ENCODE measurements around the gene PGD. TPM values are rescaled to one million over a fixed set of nuclear protein-coding genes. Genes with fewer than 3 reads are reported as not detected.
"Not testable (repeated sequence)": the region's sequence is repeated elsewhere in the genome, so short reads cannot be mapped to it uniquely, and the experiment has no call there.

The PGD gene
- total RNA-seq, 1 donor from 2014 or later = 100 TPM

DNA sequence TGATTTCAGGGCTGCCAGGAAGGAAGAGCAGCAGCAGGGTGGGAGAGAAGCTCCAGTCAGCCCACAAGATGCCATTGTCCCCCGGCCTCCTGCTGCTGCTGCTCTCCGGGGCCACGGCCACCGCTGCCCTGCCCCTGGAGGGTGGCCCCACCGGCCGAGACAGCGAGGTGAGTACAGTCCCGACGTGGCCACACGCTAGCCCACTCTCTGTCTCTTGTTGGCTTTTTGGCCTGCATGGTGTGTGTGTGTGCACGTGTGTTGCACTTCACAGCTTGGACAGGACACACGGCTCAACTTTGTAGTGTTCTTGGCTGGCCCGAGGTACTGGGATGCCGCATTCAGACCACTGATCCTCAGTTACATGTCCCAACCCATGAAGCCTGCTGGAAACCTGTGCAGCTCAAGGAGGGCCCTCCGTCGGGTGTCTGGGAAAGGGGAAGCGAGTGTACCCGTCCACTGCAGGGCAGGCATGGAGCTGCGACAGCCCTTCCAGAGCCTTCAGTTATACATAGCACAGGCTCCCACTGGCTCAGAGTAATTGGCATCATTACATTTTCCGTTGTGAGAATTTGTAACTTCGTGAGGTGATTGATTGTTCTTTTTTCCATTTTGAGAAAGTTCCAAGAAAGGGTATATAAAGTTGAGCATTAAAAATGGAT, 51.4 kb downstream of the PGD start:
- Histone ChIP-seq H3K36me3 (no peaks in the 10 kb centered on the region), H3K4me1 (peaks cover 9% of the 10 kb centered on the region), H3K4me3 (no peak overlapping the region), H3K9me3 (no peaks in the 10 kb centered on the region), H3K27ac (no peak overlapping the region), H3K27me3 (no peaks in the 10 kb centered on the region)
- no peak for DNase-seq (ENCODE audit: extremely low spot score in 2 of 2)
- TF ChIP-seq POLR2AphosphoS5 (IDR thresholded peaks at IDR 0.05; ENCODE audit: insufficient read depth in 1 of 2, low read depth in 1 of 2) = no peak
- TF ChIP-seq, protein P1, sequence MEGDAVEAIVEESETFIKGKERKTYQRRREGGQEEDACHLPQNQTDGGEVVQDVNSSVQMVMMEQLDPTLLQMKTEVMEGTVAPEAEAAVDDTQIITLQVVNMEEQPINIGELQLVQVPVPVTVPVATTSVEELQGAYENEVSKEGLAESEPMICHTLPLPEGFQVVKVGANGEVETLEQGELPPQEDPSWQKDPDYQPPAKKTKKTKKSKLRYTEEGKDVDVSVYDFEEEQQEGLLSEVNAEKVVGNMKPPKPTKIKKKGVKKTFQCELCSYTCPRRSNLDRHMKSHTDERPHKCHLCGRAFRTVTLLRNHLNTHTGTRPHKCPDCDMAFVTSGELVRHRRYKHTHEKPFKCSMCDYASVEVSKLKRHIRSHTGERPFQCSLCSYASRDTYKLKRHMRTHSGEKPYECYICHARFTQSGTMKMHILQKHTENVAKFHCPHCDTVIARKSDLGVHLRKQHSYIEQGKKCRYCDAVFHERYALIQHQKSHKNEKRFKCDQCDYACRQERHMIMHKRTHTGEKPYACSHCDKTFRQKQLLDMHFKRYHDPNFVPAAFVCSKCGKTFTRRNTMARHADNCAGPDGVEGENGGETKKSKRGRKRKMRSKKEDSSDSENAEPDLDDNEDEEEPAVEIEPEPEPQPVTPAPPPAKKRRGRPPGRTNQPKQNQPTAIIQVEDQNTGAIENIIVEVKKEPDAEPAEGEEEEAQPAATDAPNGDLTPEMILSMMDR (IDR thresholded peaks at IDR 0.05) = no peak
- TF ChIP-seq POLR2A (IDR thresholded peaks at IDR 0.05) = no peak
- intact Hi-C loops (cut with DNase I) = no loop called here

DNA sequence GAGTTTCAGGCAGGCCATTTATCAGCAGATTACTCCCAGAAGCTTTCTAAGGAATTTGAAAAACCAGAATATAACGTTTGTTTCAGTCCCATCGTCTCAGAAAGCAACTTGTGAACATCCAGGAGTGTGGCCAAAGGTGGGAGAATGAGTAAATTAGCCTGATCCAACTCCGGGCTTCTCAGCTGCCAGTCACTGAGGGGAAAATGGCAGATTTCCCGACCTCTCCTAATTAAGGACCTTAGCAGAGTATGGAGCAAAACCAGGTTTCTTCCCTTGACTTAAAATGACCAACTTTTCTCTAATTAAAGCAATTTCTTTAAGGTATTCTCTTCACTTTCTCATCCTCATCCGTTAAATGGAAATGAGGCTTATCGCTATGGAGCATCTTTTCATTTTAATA, 52.0 kb downstream of the PGD start:
- Histone ChIP-seq H3K4me1 (peaks cover 9% of the 10 kb centered on the region), H3K9me3 (no peaks in the 10 kb centered on the region), H3K27me3 (no peaks in the 10 kb centered on the region), H3K4me3 (no peak overlapping the region), H3K36me3 (no peaks in the 10 kb centered on the region), H3K27ac (no peak overlapping the region)
- TF ChIP-seq, protein P1 (IDR thresholded peaks at IDR 0.05) = no peak
- TF ChIP-seq POLR2A (IDR thresholded peaks at IDR 0.05) = no peak
- no peak for TF ChIP-seq POLR2AphosphoS5 (IDR thresholded peaks at IDR 0.05; ENCODE audit: insufficient read depth in 1 of 2, low read depth in 1 of 2)
- intact Hi-C loops (cut with DNase I) = no loop called here
- DNase-seq (ENCODE audit: extremely low spot score in 2 of 2) = no peak

DNA sequence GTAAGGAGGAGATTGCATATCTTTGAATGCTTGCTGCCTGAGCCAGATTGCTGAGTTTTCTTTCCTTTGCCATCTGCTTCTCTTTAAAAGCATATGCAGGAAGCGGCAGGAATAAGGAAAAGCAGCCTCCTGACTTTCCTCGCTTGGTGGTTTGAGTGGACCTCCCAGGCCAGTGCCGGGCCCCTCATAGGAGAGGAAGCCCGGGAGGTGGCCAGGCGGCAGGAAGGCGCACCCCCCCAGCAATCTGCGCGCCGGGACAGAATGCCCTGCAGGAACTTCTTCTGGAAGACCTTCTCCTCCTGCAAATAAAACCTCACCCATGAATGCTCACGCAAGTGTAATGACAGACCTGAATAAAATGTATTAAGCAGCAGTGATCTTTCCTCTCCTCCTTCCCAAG, 52.4 kb downstream of the PGD start:
- H3K36me3 ChIP-seq = no peaks in the 10 kb centered on the region
- DNase-seq (ENCODE audit: extremely low spot score in 2 of 2) = no peak
- intact Hi-C loops (cut with DNase I) = no loop called here
- peaks cover 9% of the 10 kb centered on the region for H3K4me1 ChIP-seq
- no peak overlapping the region for H3K27ac ChIP-seq
- H3K4me3 ChIP-seq = no peak overlapping the region
- no peaks in the 10 kb centered on the region for H3K9me3 ChIP-seq
- H3K27me3 ChIP-seq = no peaks in the 10 kb centered on the region
- TF ChIP-seq, protein P1 (IDR thresholded peaks at IDR 0.05) = no peak
- TF ChIP-seq POLR2AphosphoS5 (IDR thresholded peaks at IDR 0.05; ENCODE audit: insufficient read depth in 1 of 2, low read depth in 1 of 2) (no peak), POLR2A (IDR thresholded peaks at IDR 0.05) (no peak)

DNA sequence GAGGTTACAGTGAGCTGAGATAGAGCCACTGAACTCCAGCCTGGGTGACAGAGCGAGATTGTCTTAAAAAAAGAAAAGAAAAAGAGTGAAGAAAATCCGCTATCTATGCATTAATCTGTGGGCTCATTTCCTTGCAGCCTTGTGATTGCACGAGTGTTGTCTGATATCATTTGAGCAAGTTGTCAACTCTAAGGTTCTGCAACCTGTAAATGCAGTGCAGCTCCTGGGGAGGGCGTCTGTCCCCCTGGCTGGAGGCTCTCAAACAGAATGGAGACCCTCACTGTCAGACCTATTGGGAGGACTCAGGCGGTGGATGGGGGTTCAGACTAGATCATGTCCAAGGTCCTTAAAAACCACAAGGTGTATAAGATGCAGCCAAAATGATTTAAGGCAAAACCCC, 57.2 kb downstream of the PGD start:
- TF ChIP-seq POLR2A (IDR thresholded peaks at IDR 0.05) = no peak
- no peak for TF ChIP-seq POLR2AphosphoS5 (IDR thresholded peaks at IDR 0.05; ENCODE audit: insufficient read depth in 1 of 2, low read depth in 1 of 2)
- DNase-seq (ENCODE audit: extremely low spot score in 2 of 2) = no peak
- Histone ChIP-seq H3K36me3 (peaks cover 0 to under 1% of the 10 kb centered on the region in 2 donors), H3K27ac (no peak overlapping the region), H3K9me3 (no peaks in the 10 kb centered on the region), H3K27me3 (no peaks in the 10 kb centered on the region), H3K4me1 (peaks cover 14% of the 10 kb centered on the region), H3K4me3 (no peak overlapping the region)
- intact Hi-C loops (cut with DNase I) = no loop called here

DNA sequence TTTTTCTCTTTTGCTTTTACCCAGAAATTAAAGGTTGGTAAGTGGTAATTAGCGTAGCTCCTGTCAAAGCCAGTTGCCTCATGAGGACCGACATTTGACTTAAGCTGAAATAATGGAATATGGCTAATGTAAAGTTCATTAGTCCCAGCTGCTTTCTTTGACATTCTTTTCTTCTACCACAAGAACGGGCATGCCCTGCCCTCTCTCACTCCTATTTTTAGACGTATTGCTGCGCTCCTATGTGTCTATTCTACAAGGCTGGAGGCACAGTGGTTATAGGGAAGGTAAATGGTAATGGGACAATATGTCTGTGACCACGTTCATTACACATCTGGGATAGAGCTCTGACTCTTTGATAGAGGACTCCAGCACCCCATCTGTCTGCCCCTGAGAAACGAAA, 57.8 kb downstream of the PGD start:
- TF ChIP-seq POLR2A (IDR thresholded peaks at IDR 0.05) (no peak), POLR2AphosphoS5 (IDR thresholded peaks at IDR 0.05; ENCODE audit: insufficient read depth in 1 of 2, low read depth in 1 of 2) (no peak)
- TF ChIP-seq, protein P1 (IDR thresholded peaks at IDR 0.05) = no peak
- Histone ChIP-seq H3K36me3 (peaks cover 0 to 7% of the 10 kb centered on the region in 2 donors), H3K27me3 (no peaks in the 10 kb centered on the region), H3K9me3 (no peaks in the 10 kb centered on the region), H3K4me3 (no peak overlapping the region), H3K27ac (no peak overlapping the region), H3K4me1 (peaks cover 8% of the 10 kb centered on the region)
- intact Hi-C loops (cut with DNase I) = no loop called here
- DNase-seq (ENCODE audit: extremely low spot score in 2 of 2) = no peak

DNA sequence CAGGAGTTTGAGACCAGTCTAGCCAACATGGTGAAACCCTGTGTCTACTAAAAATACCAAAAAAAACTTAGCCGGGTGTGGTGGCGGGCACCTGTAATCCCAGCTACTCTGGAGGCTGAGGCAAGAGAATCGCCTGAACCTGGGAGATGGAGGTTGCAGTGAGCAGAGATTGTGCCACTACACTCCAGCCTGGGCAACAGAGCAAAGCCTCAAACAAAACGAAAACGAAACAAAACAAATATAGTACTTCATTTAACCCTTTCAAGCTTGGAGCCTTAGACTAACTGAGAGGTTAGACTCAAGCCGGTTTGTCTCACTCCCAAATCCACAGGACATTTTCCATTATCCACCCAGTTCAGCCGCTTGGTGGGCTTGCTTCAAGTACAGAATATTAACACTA, 58.6 kb downstream of the PGD start:
- H3K4me3 ChIP-seq; H3K27me3 ChIP-seq; H3K9me3 ChIP-seq; H3K27ac ChIP-seq; H3K4me1 ChIP-seq; DNase-seq (ENCODE audit: extremely low spot score in 2 of 2); intact Hi-C loops (cut with DNase I): not testable (repeated sequence)
- peaks cover 0 to 15% of the 10 kb centered on the region in 2 donors for H3K36me3 ChIP-seq

Measured in vagina (tissue), 2 donors.